Inflammatory macrophage treated with lipopolysaccharide for 1 hour (primary cell): Measurements from ENCODE around the gene SENP6.

Source experiments
- DNase-seq, 2 donors: peaks; one replicate each; pipeline ENCODE4 v3.0.0-alpha.2; 2020 to 2022

Gene SENP6

DNA sequence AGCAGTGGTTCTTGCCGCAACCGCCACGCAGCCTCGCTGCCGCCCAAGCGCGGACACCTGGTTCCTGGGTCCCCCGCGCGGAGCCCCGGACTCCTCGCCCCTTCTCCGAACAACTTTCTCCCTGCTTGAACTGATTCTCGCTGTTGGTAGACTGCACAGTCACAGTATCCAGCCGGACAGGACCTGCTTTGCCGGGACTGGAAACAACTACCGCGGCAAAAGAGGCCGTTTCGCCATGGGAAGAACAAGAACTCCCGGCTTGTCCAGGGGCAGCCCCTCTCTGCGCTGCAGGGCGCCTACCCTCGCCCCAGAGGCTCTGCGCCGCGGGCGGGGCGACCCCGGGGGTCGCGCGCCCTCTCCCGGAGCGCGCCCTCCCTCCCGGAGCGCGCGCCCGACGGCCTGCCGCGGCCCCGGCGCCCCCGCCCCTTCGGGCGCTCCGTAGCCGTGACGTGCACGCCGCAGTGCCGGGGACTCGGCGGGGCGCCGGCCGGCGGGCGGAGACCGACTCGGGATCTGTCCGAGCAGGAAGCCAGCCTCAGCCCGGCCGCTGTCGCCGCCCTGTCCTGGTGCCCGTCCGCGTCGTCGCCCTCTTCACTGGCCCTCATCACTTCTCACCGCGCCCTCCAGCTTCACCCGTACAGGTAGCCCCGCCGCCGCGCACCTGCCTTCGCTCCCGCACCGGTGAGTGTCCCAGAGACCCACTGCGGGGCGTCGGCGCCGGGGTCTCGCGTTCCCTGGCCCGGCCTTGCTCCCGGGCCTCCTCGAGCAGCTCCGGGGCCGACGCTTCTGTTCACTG lies 147.3 kb downstream of the SENP6 start, which contains the start of gene MYO6:
TSS of gene MYO6 (plus strand) at position 497 of the 796 bp plus-strand sequence. CDS start 68,309 bp downstream, outside the sequence.
- peak; percentile 29 to 49 for DNase-seq

GRCh38 chr6:75751443-75751842 lies 149.8 kb downstream of the SENP6 start:
- no peak for DNase-seq

DNA sequence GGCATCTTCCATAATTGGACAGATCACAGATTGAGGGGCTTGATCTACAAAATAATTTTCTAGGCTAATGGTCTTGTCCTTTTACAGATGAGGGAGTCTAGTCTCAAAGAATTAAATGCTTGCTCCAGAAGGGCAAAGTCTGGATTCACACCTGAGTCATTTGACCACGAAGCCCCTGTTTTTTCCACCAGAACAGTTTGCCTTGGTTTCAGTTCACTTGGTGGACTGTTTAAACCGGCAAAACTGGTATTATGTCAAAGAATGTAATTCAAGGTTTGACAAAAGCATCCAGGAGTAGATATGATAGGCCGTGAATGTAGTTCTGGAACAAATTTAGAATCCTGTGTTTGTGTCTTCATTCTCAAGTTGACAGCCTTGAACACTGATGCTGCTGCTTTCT lies 150.7 kb downstream of the SENP6 start:
- DNase-seq = no peak

DNA sequence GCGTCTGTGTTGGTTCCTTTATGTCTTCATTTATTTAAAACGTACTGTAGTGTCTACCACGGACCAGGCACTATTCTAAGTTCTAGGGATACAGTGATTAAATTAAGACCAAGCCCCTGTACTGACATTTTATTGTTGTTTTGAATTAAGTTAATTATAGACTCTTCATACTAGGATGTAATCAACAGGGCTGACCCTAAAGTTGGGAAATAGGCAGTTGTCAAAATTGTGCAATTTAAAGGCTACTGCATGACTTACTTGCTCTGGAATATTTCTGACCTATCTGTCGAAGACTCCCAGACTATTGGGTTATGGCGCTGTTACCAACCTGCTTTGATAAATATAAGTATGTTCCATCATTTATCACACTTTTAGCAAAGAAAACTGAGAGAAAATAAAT lies 154.0 kb downstream of the SENP6 start:
- no peak for DNase-seq

- no peak for DNase-seq
Observed at GRCh38 chr6:75757295-75757694, 155.6 kb downstream of the SENP6 start.

- DNase-seq = no peak
Observed at GRCh38 chr6:75758061-75758460, 156.4 kb downstream of the SENP6 start.

DNA sequence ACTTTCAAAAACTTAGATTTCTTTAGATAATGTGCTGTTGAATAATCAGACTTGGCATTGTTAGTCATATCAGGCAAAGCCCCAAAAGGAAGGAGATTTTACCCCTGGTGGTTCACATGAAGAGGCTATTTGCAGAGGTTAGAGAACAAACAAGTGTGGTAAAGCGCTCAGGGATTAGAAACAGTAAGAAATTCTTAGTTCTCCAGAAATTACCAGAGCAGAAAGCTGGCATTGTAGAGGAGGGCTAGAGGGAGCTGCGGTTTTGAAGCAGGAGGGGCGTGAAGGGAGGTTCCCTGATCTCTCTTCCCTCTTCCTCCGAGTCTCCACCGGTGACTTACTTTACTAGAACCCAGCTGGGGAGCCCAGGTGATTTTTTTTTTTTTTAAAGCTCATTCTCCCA lies 157.5 kb downstream of the SENP6 start:
- no peak for DNase-seq

DNA sequence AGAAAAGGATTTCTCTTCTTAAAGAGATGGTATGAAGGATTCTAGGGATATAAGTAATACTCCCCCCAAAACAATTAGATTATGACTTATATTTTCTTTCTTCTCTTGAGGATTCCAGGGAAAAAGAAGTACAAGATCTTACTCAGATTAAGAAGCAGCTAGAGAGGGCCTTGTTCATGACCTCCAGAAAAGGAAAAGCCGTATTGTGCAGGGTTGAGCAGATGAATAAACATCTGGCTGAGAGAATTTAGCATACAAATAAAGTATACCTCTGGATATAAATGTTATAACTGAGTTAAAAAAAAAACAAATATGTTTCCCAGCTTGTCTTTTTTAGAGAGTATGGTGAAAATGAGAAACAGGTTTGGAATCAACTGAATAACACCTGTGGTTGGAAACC lies 158.6 kb downstream of the SENP6 start:
- no peak for DNase-seq

DNA sequence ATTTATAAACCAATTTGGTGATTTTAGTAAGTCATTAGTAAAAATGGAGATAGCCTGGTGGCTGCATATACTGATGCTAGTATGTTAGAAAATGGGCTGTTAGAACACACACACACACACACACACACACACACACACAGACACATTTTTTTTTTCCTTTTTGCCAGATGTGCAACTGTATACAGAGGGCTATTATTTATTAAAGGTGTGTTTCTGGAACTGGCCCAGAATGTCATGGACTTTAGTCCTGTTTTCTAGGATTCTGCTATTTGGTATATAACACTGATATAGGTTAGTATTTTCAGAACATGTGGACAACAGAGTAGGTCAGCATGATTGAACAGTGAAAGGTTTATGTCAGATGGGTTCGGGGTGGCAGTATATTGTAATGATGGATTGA lies 159.8 kb downstream of the SENP6 start:
- DNase-seq = no peak

DNA sequence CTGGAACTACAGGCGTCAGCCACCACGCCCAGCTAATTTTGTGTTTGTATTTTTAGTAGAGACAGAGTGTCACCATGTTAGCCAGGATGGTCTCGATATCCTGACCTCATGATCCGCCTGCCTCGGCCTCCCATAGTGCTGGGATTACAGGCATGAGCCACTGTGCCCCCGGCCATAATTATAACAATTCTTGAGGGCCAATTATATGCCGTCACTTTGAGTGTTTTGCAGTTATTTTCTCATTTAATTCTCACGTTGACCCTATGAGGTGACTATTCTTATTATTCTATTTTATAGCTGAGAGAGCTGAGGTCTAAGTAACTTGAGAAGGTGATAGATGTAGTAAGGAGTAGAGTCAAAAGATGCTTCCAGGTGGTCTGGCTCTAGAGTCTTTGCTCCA lies 160.4 kb downstream of the SENP6 start:
- DNase-seq = no peak

GRCh38 chr6:75766387-75766786 lies 164.7 kb downstream of the SENP6 start:
- no peak for DNase-seq
